GM12878 (cell line): ENCODE results near the gene NUB1. TPM values are rescaled to one million over a fixed set of nuclear protein-coding genes. Genes with fewer than 3 reads are reported as not detected.

ENCODE experiments used
- ATAC-seq: fragments of 200-7000 bp; cut with Tn5 transposase; 3 replicates; pipeline ENCODE4 v1.9.1; 2020; ENCODE audit warnings: mild to moderate bottlenecking, moderate library complexity
- BruUV-seq: library from RNA; stranded (reverse); fragments of 400-500 nt; replicated peaks from 2 replicates; lab custom pipeline; 2021; lab: Mats Ljungman, UMichigan
- CTCF ChIA-PET: fragments of 300-600 bp; sonication (Branson Sonifier 250); formaldehyde crosslinking; extraction: SDS; loops from one replicate; lab custom pipeline; 2021; ENCODE audit warnings: inconsistent platforms; lab: Yijun Ruan, JAX
- POLR2A ChIA-PET: fragments of 350-600 bp; formaldehyde crosslinking; extraction: SDS; loops from one replicate; lab custom pipeline; 2021; ENCODE audit warnings: inconsistent platforms; lab: Charles Lee
- RAD21 ChIA-PET: fragments of 300-600 bp; sonication (Branson Sonifier 250); formaldehyde crosslinking; loops from one replicate; lab custom pipeline; 2023; ENCODE audit warnings: antibody characterized with exemption; ENCODE audit not compliant: unreplicated experiment; lab: Charles Lee
- SMC1A ChIA-PET: fragments of 300-600 bp; sonication (Branson Sonifier 250); formaldehyde crosslinking; loops from one replicate; lab custom pipeline; 2023; ENCODE audit not compliant: unreplicated experiment, uncharacterized antibody; lab: Charles Lee
- DNase-seq: peaks from one replicate; pipeline ENCODE4 v3.0.0-alpha.2; 2011; ENCODE audit warnings: low read depth, low spot score
- FAIRE-seq: peaks from 3 replicates; lab custom pipeline; 2011; peaks lifted over from hg19 to GRCh38; lab: Jason Lieb, UNC
- H2AFZ ChIP-seq: 2 replicates; pipeline ENCODE4 v1.6.0; 2011; ENCODE audit warnings: low read depth, low read length, control low read depth; ENCODE audit not compliant: control insufficient read depth
- H3K27ac ChIP-seq: 2 replicates; pipeline ENCODE4 v1.5.1; 2011; ENCODE audit warnings: control low read depth; ENCODE audit not compliant: control insufficient read depth, insufficient read depth
- H3K27me3 ChIP-seq, 2 experiments: replicated peaks in 1 of 2; 2 replicates each; pipeline versions ENCODE4 v1.6.0 to v1.6.1; 2011; ENCODE audit warnings: low read length in 1 of 2; ENCODE audit not compliant: control insufficient read depth in 2 of 2, insufficient read depth in 2 of 2
- H3K36me3 ChIP-seq, 2 experiments: 2 replicates each; pipeline ENCODE4 v1.5.1; 2011; ENCODE audit warnings: low read length in 1 of 2; ENCODE audit not compliant: control insufficient read depth in 2 of 2, insufficient read depth in 2 of 2
- H3K4me1 ChIP-seq: 2 replicates; pipeline ENCODE4 v1.6.1; 2011; ENCODE audit warnings: mild to moderate bottlenecking, low read length, moderate library complexity, mixed read lengths; ENCODE audit not compliant: control insufficient read depth, insufficient read depth
- H3K4me2 ChIP-seq: 2 replicates; pipeline ENCODE4 v1.6.0; 2011; ENCODE audit warnings: control low read depth; ENCODE audit not compliant: control insufficient read depth, insufficient read depth
- H3K4me3 ChIP-seq: fragments of 200-600 bp; sonication (generic); 2 replicates; pipeline ENCODE4 v1.5.1; 2016
- H3K79me2 ChIP-seq: 2 replicates; pipeline ENCODE4 v1.6.0; 2011; ENCODE audit warnings: low read length; ENCODE audit not compliant: control insufficient read depth, insufficient read depth
- H3K9ac ChIP-seq: 2 replicates; pipeline ENCODE4 v1.8.0; 2011; ENCODE audit warnings: low read length, control low read depth, mixed read lengths; ENCODE audit not compliant: control insufficient read depth, insufficient read depth
- H3K9me3 ChIP-seq: replicated peaks from 3 replicates; pipeline ENCODE4 v1.5.1; 2011; ENCODE audit warnings: mild to moderate bottlenecking, low read length; ENCODE audit not compliant: control insufficient read depth, insufficient read depth
- H4K20me1 ChIP-seq: 2 replicates; pipeline ENCODE4 v1.6.0; 2011; ENCODE audit not compliant: control insufficient read depth, insufficient read depth
- HSF1 ChIP-seq: fragments of 150-350 bp; IDR thresholded peaks from 2 replicates; pipeline ENCODE4 v1.6.1; 2014; ENCODE audit warnings: mild to moderate bottlenecking, low read depth, low read length
- RB1 ChIP-seq: fragments of 450-650 bp; formaldehyde crosslinking; IDR thresholded peaks from 2 replicates; pipeline ENCODE4 v1.6.1; 2017; ENCODE audit warnings: mild to moderate bottlenecking, borderline replicate concordance
- SIX5 ChIP-seq: IDR thresholded peaks from 2 replicates; pipeline ENCODE4 v1.6.1; 2011; ENCODE audit warnings: mild to moderate bottlenecking, low read depth, low read length, moderate library complexity; ENCODE audit not compliant: severe bottlenecking
- SMARCA5 ChIP-seq: fragments of 450-650 bp; IDR thresholded peaks from 2 replicates; pipeline ENCODE4 v1.6.1; 2017; ENCODE audit warnings: mild to moderate bottlenecking
- TCF12 ChIP-seq: IDR thresholded peaks from 2 replicates; pipeline ENCODE4 v1.6.1; 2011; ENCODE audit warnings: low read depth, mild to moderate bottlenecking, low read length
- WGBS: methylation state at CpG from one replicate; pipeline ENCODE4 v1.1.6; 2016; ENCODE audit warnings: low lambda C conversion rate; ENCODE audit not compliant: insufficient replicate concordance, insufficient coverage; ENCODE audit errors: missing lambda C conversion rate; 5-methylcytosine and 5-hydroxymethylcytosine counted together
- in situ Hi-C: fragments of 300-500 bp; cut with MboI; formaldehyde crosslinking; loops from 9 replicates; pipeline ENCODE4 v1.14.3; 2018; ENCODE audit warnings: mixed read lengths
- intact Hi-C: fragments of 100-400 bp; cut with micrococcal nuclease; formaldehyde crosslinking; loops from one replicate; pipeline ENCODE4 v1.14.2; 2022; ENCODE audit not compliant: unreplicated experiment
- polyA plus RNA-seq, 11 experiments: library from polyadenylated mRNA; depleted of rRNA in 4 of 11; unstranded in 6 of 11; stranded (reverse) in 5 of 11; fragments of >200 nt; fragmentation: Nextera tagmentation in 4 of 11; fragmentation: Illumina TruSeq in 1 of 11; extraction: Ambion mirVana in 4 of 11; extraction: Trizol in 1 of 11; gene quantifications; 1 replicate in 1 of 11; 2 replicates in 10 of 11; pipeline versions ENCODE4 v1.2.1 to v1.2.3, GENCODE V29; 2011 to 2016; ENCODE audit warnings: inconsistent platforms in 2 of 11, missing spikeins in 2 of 11, low read depth in 1 of 11
- total RNA-seq, 4 experiments: library from RNA; depleted of rRNA in 3 of 4; stranded (reverse); fragments of >200 nt in 3 of 4; fragmentation: Illumina TruSeq in 1 of 4; extraction: Trizol in 1 of 4; gene quantifications; 2 replicates each; pipeline versions ENCODE4 v1.2.1 to v1.2.3, GENCODE V29; 2013 to 2021
- TF ChIP-seq, protein P1 (sequence below), 3 experiments: IDR thresholded peaks in 2 of 3; conservative IDR thresholded peaks in 1 of 3; 2 replicates each; pipeline ENCODE4 v1.5.1; 2011; ENCODE audit warnings: low read depth in 3 of 3, low read length in 3 of 3, mild to moderate bottlenecking in 3 of 3, control low read depth in 2 of 3, moderate library complexity in 2 of 3, inconsistent platforms in 1 of 3, mixed read lengths in 1 of 3; ENCODE audit not compliant: control insufficient read depth in 2 of 3, insufficient read depth in 1 of 3; ENCODE audit errors: extremely low read depth in 1 of 3

NUB1 gene
- total and polyA plus RNA-seq, 10 of the 15 experiments (the other 5 are each of a cell fraction or from before 2014, with no cell fraction given): 24.1 to 102 (median 49.0) TPM

GRCh38 chr7:151377406-151377805 is 35.8 kb downstream of the NUB1 start:
- no peaks in the 10 kb centered on the region for H3K79me2 ChIP-seq
- WGBS: 83% methylated on average over 12 of the region's 12 CpGs
- no peaks in the 10 kb centered on the region for H4K20me1 ChIP-seq
- peaks cover 7% of the 10 kb centered on the region for H3K4me1 ChIP-seq
- POLR2A ChIA-PET: no interaction called here
- TF ChIP-seq, protein P1, sequence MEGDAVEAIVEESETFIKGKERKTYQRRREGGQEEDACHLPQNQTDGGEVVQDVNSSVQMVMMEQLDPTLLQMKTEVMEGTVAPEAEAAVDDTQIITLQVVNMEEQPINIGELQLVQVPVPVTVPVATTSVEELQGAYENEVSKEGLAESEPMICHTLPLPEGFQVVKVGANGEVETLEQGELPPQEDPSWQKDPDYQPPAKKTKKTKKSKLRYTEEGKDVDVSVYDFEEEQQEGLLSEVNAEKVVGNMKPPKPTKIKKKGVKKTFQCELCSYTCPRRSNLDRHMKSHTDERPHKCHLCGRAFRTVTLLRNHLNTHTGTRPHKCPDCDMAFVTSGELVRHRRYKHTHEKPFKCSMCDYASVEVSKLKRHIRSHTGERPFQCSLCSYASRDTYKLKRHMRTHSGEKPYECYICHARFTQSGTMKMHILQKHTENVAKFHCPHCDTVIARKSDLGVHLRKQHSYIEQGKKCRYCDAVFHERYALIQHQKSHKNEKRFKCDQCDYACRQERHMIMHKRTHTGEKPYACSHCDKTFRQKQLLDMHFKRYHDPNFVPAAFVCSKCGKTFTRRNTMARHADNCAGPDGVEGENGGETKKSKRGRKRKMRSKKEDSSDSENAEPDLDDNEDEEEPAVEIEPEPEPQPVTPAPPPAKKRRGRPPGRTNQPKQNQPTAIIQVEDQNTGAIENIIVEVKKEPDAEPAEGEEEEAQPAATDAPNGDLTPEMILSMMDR (IDR thresholded peaks at IDR 0.05 in 2 of 3, conservative IDR thresholded peaks at IDR 0.05 in 1 of 3; ENCODE audit: control insufficient read depth in 2 of 3, extremely low read depth in 1 of 3, insufficient read depth in 1 of 3, low read depth in 3 of 3, low read length in 3 of 3): no peak
- TF ChIP-seq RB1: no peak
- TF ChIP-seq HSF1: no peak
- no peak for TF ChIP-seq SIX5
- no peak for TF ChIP-seq SMARCA5
- no peak for TF ChIP-seq TCF12
- RAD21 ChIA-PET: no interaction called here
- intact Hi-C loops: no loop called here
- ATAC-seq (no peak), DNase-seq (no peak), FAIRE-seq (no peak)
- no peak overlapping the region for H3K4me2 ChIP-seq
- BruUV-seq: no TSS peak
- in situ Hi-C loops: no loop called here
- no peak overlapping the region for H3K27ac ChIP-seq
- no peak overlapping the region for H2AFZ ChIP-seq
- H3K4me3 ChIP-seq: no peak overlapping the region
- SMC1A ChIA-PET: no interaction called here
- CTCF ChIA-PET: interaction anchor here (1.4 kb wide), 1 partner anchor 10 kb away, joined by 5 read pairs; no protein-coding TSS in a partner anchor
- peaks cover 7 to 18% of the 10 kb centered on the region in 2 experiments for H3K36me3 ChIP-seq
- H3K27me3 ChIP-seq: peaks cover 0 to under 1% of the 10 kb centered on the region in 2 experiments; a peak in 1 of 4 replicates
- H3K9ac ChIP-seq: no peak overlapping the region
- H3K9me3 ChIP-seq: no peaks in the 10 kb centered on the region
